Measurements from ENCODE around the gene HSBP1.

- TF ChIP-seq EP300 (IDR thresholded peaks at IDR 0.05) (no peak), POLR2AphosphoS5 (IDR thresholded peaks at IDR 0.05) (no peak), CTCF (IDR thresholded peaks at IDR 0.05) (no peak), POLR2A (IDR thresholded peaks at IDR 0.05) (no peak)
These were observed 1.3 kb downstream of the HSBP1 start for GRCh38 chr16:83809092-83809491.

Measured in sigmoid colon (tissue), 4 donors.